DMS53 treated with DMSO at 0.1 percent for 48 hours (cell line): ENCODE measurements around the gene NEUROD4.

Experiments used
- DNase-seq: peaks from one replicate; lab custom pipeline; 2025; ENCODE audit not compliant: unreplicated experiment; lab: John Stamatoyannopoulos, UW

NEUROD4 gene

GRCh38 chr12:55058082-55058481, 38.3 kb downstream of the NEUROD4 start:
- no peak for DNase-seq

- no peak for DNase-seq
These were observed 39.0 kb downstream of the NEUROD4 start for GRCh38 chr12:55058776-55059175.

- DNase-seq: no peak
These were observed 40.7 kb downstream of the NEUROD4 start for GRCh38 chr12:55060470-55060869.

GRCh38 chr12:55061024-55061423, 41.2 kb downstream of the NEUROD4 start:
- no peak for DNase-seq

GRCh38 chr12:55063291-55063690, 43.5 kb downstream of the NEUROD4 start:
- no peak for DNase-seq

GRCh38 chr12:55065535-55065934, 45.8 kb downstream of the NEUROD4 start:
- DNase-seq: no peak

- no peak for DNase-seq
These were observed 47.9 kb downstream of the NEUROD4 start for GRCh38 chr12:55067701-55068100.

GRCh38 chr12:55068416-55069010, 48.7 kb downstream of the NEUROD4 start:
- DNase-seq: peak; percentile 71

GRCh38 chr12:55072083-55072482, 52.3 kb downstream of the NEUROD4 start:
- DNase-seq: peak; percentile 23

- DNase-seq: peak; percentile 77
These were observed 53.6 kb downstream of the NEUROD4 start for GRCh38 chr12:55073043-55074022.

GRCh38 chr12:55074806-55075205, 55.0 kb downstream of the NEUROD4 start:
- DNase-seq: no peak
